ENCODE results near the gene MAML3. TPM values are rescaled to one million over a fixed set of nuclear protein-coding genes. Genes with fewer than 3 reads are reported as not detected.
A peak's percentile ranks its signal among the peaks of the same experiment; 100 is the strongest.

MAML3 gene
- total and polyA plus RNA-seq, 12 donors: 1.1 to 4.6 (median 2.6) TPM

GRCh38 chr4:139692309-139693012 lies 461.5 kb downstream of the MAML3 start:
- 26 to 31% methylated on average over 4 of the region's 4 CpGs for WGBS, 2 donors
- ATAC-seq (peak; percentile 59 to 88 (median 86)), DNase-seq (peak in 1 of 2 donors; percentile 42)
- Histone ChIP-seq H3K27me3 (no peaks in the 10 kb centered on the region), H3K4me3 (no peak overlapping the region), H3K9me3 (peaks cover 0 to 9% (median 0%) of the 10 kb centered on the region in 11 donors), H3K4me1 (peaks cover 3 to 37% (median 23%) of the 10 kb centered on the region in 9 donors), H3K36me3 (peaks cover 0 to 32% (median 14%) of the 10 kb centered on the region in 9 donors), H3K27ac (peak overlapping the region in 4 of 10 donors; percentile 31 to 61 (median 48))
- intact Hi-C loops (cut with DNase I): no loop called here
- TF ChIP-seq CTCF (IDR thresholded peaks at IDR 0.05): peak in 6 of 9 donors; percentile 16 to 57 (median 35)

GRCh38 chr4:139690419-139690818 lies 463.6 kb downstream of the MAML3 start:
- TF ChIP-seq CTCF (IDR thresholded peaks at IDR 0.05): no peak
- H3K36me3 ChIP-seq: peaks cover 0 to 15% (median 7%) of the 10 kb centered on the region in 9 donors
- H3K4me3 ChIP-seq: no peak overlapping the region
- H3K9me3 ChIP-seq: no peaks in the 10 kb centered on the region
- H3K27ac ChIP-seq: no peak overlapping the region
- H3K4me1 ChIP-seq: peaks cover 5 to 55% (median 41%) of the 10 kb centered on the region in 9 donors
- intact Hi-C loops (cut with DNase I): no loop called here
- H3K27me3 ChIP-seq: no peaks in the 10 kb centered on the region
- no peak for DNase-seq
- no peak for ATAC-seq

GRCh38 chr4:139689093-139689722 lies 464.8 kb downstream of the MAML3 start:
- peaks cover 0 to 20% (median 12%) of the 10 kb centered on the region in 9 donors for H3K36me3 ChIP-seq
- DNase-seq: no peak
- TF ChIP-seq CTCF (IDR thresholded peaks at IDR 0.05): no peak
- intact Hi-C loops (cut with DNase I): no loop called here
- H3K9me3 ChIP-seq: no peaks in the 10 kb centered on the region
- ATAC-seq: no peak
- H3K27ac ChIP-seq: no peak overlapping the region
- H3K27me3 ChIP-seq: no peaks in the 10 kb centered on the region
- peaks cover 5 to 51% (median 42%) of the 10 kb centered on the region in 9 donors for H3K4me1 ChIP-seq
- WGBS, 2 donors: 92 to 97% methylated on average over 6 of the region's 6 CpGs
- H3K4me3 ChIP-seq: no peak overlapping the region

GRCh38 chr4:139686988-139687387 lies 467.0 kb downstream of the MAML3 start:
- H3K27ac ChIP-seq: peak overlapping the region in 5 of 10 donors; percentile 22 to 73 (median 32)
- intact Hi-C loops (cut with DNase I): no loop called here
- 55 to 69% methylated on average over 3 of the region's 3 CpGs for WGBS, 2 donors
- H3K36me3 ChIP-seq: peaks cover 0 to 23% (median 12%) of the 10 kb centered on the region in 9 donors
- peaks cover 12 to 61% (median 50%) of the 10 kb centered on the region in 9 donors for H3K4me1 ChIP-seq
- no peak overlapping the region for H3K4me3 ChIP-seq
- no peak for TF ChIP-seq CTCF (IDR thresholded peaks at IDR 0.05)
- ATAC-seq (peak in 4 of 8 donors; percentile 23 to 54 (median 43)), DNase-seq (no peak)
- no peaks in the 10 kb centered on the region for H3K27me3 ChIP-seq
- no peaks in the 10 kb centered on the region for H3K9me3 ChIP-seq

Data from heart right ventricle (tissue), 16 donors.